Measurements from ENCODE around the gene CRTAC1.

The CRTAC1 gene

GRCh38 chr10:97943294-97943693 is 87.1 kb downstream of the CRTAC1 start:
- no peak for TF ChIP-seq CTCF (conservative IDR thresholded peaks at IDR 0.05)
- H3K27ac ChIP-seq = no peak overlapping the region

GRCh38 chr10:97940534-97940933 is 89.9 kb downstream of the CRTAC1 start:
- H3K27ac ChIP-seq = no peak overlapping the region
- no peak for TF ChIP-seq CTCF (conservative IDR thresholded peaks at IDR 0.05)

- no peak for TF ChIP-seq CTCF (conservative IDR thresholded peaks at IDR 0.05)
- H3K27ac ChIP-seq = no peak overlapping the region
Measured at GRCh38 chr10:97939446-97939990, 90.9 kb downstream of the CRTAC1 start.

GRCh38 chr10:97937928-97938327 is 92.5 kb downstream of the CRTAC1 start:
- H3K27ac ChIP-seq = no peak overlapping the region
- TF ChIP-seq CTCF (conservative IDR thresholded peaks at IDR 0.05) = no peak

GRCh38 chr10:97937054-97937453 is 93.4 kb downstream of the CRTAC1 start:
- H3K27ac ChIP-seq = no peak overlapping the region
- no peak for TF ChIP-seq CTCF (conservative IDR thresholded peaks at IDR 0.05)

- H3K27ac ChIP-seq = no peak overlapping the region
- no peak for TF ChIP-seq CTCF (conservative IDR thresholded peaks at IDR 0.05)
Measured at GRCh38 chr10:97936126-97936525, 94.3 kb downstream of the CRTAC1 start.

GRCh38 chr10:97932932-97933530 is 97.4 kb downstream of the CRTAC1 start:
- no peak for TF ChIP-seq CTCF (conservative IDR thresholded peaks at IDR 0.05)
- H3K27ac ChIP-seq = no peak overlapping the region
